ENCODE results near the gene NRG4.

NRG4 gene

GRCh38 chr15:75927601-75928000 is 84.6 kb downstream of the NRG4 start:
- no peak overlapping the region for H3K4me3 Mint-ChIP-seq
- H3K4me1 Mint-ChIP-seq: no peaks in the 10 kb centered on the region
- H3K9me3 Mint-ChIP-seq: no peaks in the 10 kb centered on the region
- peaks cover 30% of the 10 kb centered on the region for H3K36me3 Mint-ChIP-seq (ENCODE audit: low read depth)
- no peak overlapping the region for H3K27ac Mint-ChIP-seq
- TF ChIP-seq, protein P1, sequence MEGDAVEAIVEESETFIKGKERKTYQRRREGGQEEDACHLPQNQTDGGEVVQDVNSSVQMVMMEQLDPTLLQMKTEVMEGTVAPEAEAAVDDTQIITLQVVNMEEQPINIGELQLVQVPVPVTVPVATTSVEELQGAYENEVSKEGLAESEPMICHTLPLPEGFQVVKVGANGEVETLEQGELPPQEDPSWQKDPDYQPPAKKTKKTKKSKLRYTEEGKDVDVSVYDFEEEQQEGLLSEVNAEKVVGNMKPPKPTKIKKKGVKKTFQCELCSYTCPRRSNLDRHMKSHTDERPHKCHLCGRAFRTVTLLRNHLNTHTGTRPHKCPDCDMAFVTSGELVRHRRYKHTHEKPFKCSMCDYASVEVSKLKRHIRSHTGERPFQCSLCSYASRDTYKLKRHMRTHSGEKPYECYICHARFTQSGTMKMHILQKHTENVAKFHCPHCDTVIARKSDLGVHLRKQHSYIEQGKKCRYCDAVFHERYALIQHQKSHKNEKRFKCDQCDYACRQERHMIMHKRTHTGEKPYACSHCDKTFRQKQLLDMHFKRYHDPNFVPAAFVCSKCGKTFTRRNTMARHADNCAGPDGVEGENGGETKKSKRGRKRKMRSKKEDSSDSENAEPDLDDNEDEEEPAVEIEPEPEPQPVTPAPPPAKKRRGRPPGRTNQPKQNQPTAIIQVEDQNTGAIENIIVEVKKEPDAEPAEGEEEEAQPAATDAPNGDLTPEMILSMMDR (IDR thresholded peaks at IDR 0.05; ENCODE audit: unreplicated experiment in 3 of 3): no peak
- no peaks in the 10 kb centered on the region for H3K27me3 Mint-ChIP-seq (ENCODE audit: low read depth)

GRCh38 chr15:75926931-75927330 is 85.3 kb downstream of the NRG4 start:
- no peak overlapping the region for H3K4me3 Mint-ChIP-seq
- H3K9me3 Mint-ChIP-seq: no peaks in the 10 kb centered on the region

GRCh38 chr15:75925440-75925839 is 86.8 kb downstream of the NRG4 start:
- Mint-ChIP-seq H3K27ac (no peak overlapping the region), H3K36me3 (ENCODE audit: low read depth) (peaks cover 22% of the 10 kb centered on the region), H3K27me3 (ENCODE audit: low read depth) (no peaks in the 10 kb centered on the region), H3K4me3 (no peak overlapping the region), H3K4me1 (peaks cover 7% of the 10 kb centered on the region), H3K9me3 (no peaks in the 10 kb centered on the region)
- TF ChIP-seq, protein P1 (IDR thresholded peaks at IDR 0.05; ENCODE audit: unreplicated experiment in 3 of 3): no peak

More at GRCh38 chr15:75926931-75927330, 85.3 kb downstream of the NRG4 start:
- H3K27me3 Mint-ChIP-seq (ENCODE audit: low read depth): no peaks in the 10 kb centered on the region
- H3K36me3 Mint-ChIP-seq (ENCODE audit: low read depth): peaks cover 33% of the 10 kb centered on the region
- TF ChIP-seq, protein P1 (IDR thresholded peaks at IDR 0.05; ENCODE audit: unreplicated experiment in 3 of 3): no peak
- H3K4me1 Mint-ChIP-seq: peaks cover 7% of the 10 kb centered on the region
- H3K27ac Mint-ChIP-seq: no peak overlapping the region

DNA sequence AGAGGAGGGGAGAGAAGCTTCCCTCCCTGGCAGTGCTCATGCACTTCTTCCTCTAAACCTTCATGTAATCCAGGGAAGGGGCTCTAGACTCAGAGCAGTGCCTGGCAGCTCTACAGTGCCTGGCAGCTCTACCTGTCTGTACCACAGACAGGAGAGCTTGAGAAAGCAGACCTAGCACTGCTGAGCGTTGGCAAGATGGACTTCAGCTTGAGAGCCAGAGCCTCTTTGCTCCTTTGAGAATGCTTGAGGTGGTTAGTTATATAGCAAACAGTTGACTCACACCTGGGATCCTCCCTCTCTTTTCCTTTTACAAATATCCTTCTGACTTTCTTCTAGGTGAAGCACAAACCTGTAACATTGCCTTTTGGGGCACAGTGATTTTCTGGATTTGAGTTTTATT is 87.6 kb downstream of the NRG4 start:
- no peak overlapping the region for H3K27ac Mint-ChIP-seq
- TF ChIP-seq, protein P1 (IDR thresholded peaks at IDR 0.05; ENCODE audit: unreplicated experiment in 3 of 3): no peak
- H3K36me3 Mint-ChIP-seq (ENCODE audit: low read depth): peaks cover 28% of the 10 kb centered on the region
- no peaks in the 10 kb centered on the region for H3K9me3 Mint-ChIP-seq
- H3K4me1 Mint-ChIP-seq: peaks cover 7% of the 10 kb centered on the region
- no peak overlapping the region for H3K4me3 Mint-ChIP-seq
- no peaks in the 10 kb centered on the region for H3K27me3 Mint-ChIP-seq (ENCODE audit: low read depth)

- Mint-ChIP-seq H3K36me3 (ENCODE audit: low read depth) (peaks cover 32% of the 10 kb centered on the region), H3K4me3 (no peak overlapping the region), H3K4me1 (peaks cover 7% of the 10 kb centered on the region), H3K27ac (no peak overlapping the region), H3K27me3 (ENCODE audit: low read depth) (no peaks in the 10 kb centered on the region), H3K9me3 (no peaks in the 10 kb centered on the region)
- TF ChIP-seq, protein P1 (IDR thresholded peaks at IDR 0.05; ENCODE audit: unreplicated experiment in 3 of 3): no peak
These were observed 88.5 kb downstream of the NRG4 start for GRCh38 chr15:75923756-75924155.
